GM18951 (cell line): ENCODE data around the gene SLIT3.

ENCODE experiments used
- POLR2A ChIP-seq: IDR thresholded peaks from 4 replicates; pipeline ENCODE4 v1.6.1; 2011; ENCODE audit warnings: mild to moderate bottlenecking; ENCODE audit not compliant: insufficient read length, insufficient read depth; ENCODE audit errors: extremely low read depth
- in situ Hi-C: fragments of 300-500 bp; cut with MboI; formaldehyde crosslinking; loops from one replicate; pipeline ENCODE4 v1.12.0; 2022; ENCODE audit warnings: low sequenced_read_pairs, mixed read lengths, inconsistent platforms; ENCODE audit not compliant: unreplicated experiment

Gene SLIT3

DNA sequence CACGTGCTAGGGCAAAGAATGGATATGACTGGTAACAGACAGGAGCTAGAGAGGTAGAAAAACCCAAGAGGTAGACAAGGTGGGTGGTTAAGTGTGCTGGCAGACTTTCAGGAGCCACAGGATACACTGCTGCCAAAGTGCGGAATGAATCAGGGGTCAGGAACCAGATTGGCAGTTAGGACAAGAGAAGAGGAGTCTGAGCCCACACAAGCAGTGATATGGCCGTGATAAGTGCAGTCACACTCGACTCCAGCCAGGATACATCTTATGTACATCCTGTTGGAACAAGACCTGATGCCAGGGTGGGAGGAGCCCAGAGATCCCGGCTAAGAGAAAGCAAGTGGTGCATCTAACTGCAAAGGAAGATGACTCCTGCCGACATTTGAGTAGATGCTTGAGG is 10.0 kb downstream of the SLIT3 start:
- no peak for TF ChIP-seq POLR2A
- in situ Hi-C loops: no loop called here

GRCh38 chr5:169289520-169289919 is 11.4 kb downstream of the SLIT3 start:
- in situ Hi-C loops: no loop called here

DNA sequence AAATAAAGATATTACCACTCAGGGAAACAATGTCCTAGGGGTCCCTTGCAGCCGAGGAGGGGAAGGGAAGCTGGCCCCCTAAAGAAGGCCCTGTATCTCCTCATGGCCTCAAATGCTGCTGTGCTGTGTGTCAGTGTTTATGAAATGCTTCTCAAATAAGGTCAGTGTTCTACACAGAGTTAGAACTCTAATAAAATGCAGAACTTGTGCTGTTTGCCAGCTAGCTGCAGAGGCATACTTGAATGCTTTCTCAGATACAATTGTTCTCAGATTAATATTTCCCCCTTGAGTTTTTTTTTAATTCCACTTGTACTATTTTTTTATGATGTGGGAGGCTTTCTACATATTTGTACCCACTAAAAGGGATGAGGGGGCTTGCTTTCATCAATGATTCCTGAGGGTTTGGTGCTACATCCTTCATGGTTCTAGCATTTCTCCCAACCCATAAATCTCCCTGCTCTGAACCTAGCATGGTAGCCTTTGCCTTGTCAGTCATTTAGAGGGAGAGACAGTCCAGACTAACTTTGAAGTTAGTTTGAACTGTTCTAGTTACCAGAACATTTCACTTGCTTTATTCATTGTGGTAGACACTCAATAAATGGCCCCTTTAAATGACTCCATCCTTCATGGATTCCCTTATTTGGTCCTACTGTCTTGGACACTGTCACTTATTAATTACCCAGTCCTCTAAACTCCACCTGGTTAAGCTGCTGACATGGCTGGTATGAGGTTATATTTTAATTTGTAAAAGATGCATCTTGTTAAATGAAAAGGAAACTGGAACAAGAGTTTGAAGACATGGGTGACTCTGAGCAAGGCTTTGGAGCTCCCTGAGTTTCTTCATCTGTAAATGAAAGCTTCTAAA is 12.6 kb downstream of the SLIT3 start:
- in situ Hi-C loops: no loop called here
- TF ChIP-seq POLR2A: no peak

More at GRCh38 chr5:169289520-169289919, 11.4 kb downstream of the SLIT3 start:
- TF ChIP-seq POLR2A: no peak

GRCh38 chr5:169287529-169287928 is 13.4 kb downstream of the SLIT3 start:
- in situ Hi-C loops: no loop called here
- TF ChIP-seq POLR2A: no peak

DNA sequence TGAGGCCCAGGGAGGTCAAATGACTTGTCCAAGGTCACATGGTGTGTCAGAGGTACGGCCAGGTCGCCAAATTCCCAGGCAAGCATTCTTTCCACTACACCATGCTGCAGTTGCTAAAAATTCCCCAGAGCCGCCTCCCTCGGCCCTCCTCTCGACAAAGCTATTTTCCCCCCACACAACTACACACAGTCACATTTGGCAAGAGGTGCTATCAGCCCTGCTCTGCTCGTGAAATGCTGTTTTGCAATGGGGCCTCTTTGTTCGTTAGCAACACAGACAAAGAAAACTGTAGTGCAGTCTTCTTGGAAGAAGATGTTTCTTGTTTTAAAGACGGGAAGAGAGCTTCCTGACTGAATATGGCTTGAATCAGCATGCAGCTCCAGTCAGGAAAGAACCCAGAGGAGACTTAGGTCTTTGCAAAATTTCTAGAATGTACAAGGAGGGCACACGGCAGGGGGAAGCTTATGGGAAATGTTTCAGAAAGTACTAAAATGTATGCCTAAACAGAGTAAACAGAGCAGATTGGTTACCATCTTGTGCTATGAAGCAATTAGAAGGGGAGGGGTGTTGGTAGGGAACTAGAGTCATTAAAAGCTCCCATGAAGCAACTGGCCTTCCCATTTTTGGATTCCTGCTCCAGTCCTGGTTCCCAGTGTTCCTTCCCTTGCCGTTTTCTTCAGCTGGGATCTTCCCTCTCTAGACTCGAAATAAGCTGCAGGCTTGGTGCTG is 14.2 kb downstream of the SLIT3 start:
- in situ Hi-C loops: no loop called here
- TF ChIP-seq POLR2A: no peak

DNA sequence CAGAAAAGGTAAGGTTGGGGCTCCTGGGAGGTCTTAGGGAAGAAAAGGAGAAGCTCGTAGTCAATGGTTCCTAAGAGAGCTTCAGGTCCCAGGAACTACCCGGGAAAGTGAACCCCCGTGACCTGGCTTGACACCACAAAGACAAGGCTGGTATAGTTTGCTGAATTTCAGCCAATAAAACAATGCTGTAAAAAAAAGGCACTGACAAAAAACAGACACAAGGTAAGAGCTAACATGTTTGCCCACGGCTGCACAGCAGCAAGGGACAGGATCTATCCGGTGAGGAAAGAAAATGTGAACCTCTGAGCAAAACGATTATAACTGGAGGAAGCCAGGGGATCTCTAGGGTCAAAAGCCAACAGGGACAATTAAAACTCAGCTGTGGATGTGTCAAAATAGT is 17.1 kb downstream of the SLIT3 start:
- no peak for TF ChIP-seq POLR2A
- in situ Hi-C loops: no loop called here

DNA sequence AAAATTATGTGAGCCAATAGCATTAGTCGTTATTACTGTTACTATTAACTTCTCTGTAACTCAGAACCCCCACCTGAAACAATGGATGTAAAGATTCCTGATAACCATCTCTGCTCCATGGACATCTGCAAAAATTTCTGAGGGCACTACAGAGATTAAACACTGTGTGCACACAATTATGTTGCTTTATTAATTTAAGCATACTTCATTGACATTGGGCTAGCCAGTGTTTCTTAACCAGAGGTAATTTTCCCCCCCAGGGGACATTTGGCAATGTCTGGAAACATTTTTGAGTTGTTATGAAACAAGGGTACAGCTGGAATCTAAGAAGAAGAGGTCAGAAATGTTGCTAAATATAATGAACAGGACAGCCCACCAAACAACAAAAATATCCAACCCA is 19.3 kb downstream of the SLIT3 start:
- TF ChIP-seq POLR2A: no peak
- in situ Hi-C loops: no loop called here

- no peak for TF ChIP-seq POLR2A
- in situ Hi-C loops: no loop called here
Measured at GRCh38 chr5:169280696-169281095, 20.2 kb downstream of the SLIT3 start.

DNA sequence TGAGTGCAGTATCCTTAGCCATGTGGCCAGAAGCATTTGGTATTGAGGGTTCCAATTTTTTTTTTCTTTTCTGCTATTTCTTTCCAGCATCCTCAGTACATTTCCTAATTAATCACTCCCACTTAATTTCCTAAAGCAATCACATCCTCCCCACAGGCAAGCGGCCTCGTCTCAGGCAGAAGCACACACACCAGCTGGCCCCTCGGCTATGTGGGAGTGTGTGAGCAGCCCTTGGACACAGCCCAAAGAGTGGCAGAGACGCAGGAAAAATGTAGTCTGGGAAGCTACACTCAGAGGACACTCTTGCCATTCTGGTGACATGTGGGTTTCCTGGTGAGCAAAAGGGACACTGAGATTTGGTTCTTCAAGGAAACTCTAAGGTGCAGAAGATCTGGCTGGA is 20.7 kb downstream of the SLIT3 start:
- TF ChIP-seq POLR2A: no peak
- in situ Hi-C loops: no loop called here

DNA sequence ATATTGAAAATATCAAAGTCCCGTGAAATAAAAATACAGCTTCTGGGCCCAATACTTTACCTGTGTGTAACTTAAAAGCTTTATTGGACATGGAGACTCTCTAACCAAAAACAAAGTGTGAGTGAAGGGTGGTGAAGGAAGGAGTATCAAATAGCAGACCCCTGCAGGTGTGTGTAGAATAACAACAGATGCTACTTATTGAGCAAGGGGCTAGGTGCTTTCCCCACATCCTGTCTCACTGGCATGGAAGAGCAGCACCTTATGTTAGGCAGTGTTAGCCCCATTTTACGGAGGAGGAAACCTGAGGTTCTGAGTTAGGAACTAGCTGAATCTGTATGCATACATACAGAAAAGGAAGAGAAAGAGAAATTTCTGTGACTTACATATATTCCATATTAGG is 21.8 kb downstream of the SLIT3 start:
- TF ChIP-seq POLR2A: no peak
- in situ Hi-C loops: no loop called here

DNA sequence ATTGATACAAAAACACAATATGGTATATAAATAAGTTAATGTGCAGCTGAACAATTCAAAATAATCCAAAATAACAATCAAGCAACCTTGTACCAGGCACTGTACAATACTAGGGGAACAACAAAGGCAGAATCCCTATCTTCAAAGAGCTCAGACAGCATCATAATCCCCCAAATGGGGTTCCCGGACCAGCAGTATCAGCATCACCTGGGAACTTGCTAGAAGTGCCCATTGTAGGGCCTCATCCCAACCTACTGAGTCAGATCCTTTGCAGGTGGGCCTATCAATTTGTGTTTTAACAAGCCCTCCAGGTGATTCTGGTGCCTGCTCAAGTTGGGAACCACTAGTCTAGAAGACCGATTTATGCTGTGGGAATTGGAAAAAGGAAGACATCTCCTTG is 27.1 kb downstream of the SLIT3 start:
- no peak for TF ChIP-seq POLR2A
- in situ Hi-C loops: no loop called here

- TF ChIP-seq POLR2A: no peak
- in situ Hi-C loops: no loop called here
Measured at GRCh38 chr5:169273451-169273850, 27.5 kb downstream of the SLIT3 start.

DNA sequence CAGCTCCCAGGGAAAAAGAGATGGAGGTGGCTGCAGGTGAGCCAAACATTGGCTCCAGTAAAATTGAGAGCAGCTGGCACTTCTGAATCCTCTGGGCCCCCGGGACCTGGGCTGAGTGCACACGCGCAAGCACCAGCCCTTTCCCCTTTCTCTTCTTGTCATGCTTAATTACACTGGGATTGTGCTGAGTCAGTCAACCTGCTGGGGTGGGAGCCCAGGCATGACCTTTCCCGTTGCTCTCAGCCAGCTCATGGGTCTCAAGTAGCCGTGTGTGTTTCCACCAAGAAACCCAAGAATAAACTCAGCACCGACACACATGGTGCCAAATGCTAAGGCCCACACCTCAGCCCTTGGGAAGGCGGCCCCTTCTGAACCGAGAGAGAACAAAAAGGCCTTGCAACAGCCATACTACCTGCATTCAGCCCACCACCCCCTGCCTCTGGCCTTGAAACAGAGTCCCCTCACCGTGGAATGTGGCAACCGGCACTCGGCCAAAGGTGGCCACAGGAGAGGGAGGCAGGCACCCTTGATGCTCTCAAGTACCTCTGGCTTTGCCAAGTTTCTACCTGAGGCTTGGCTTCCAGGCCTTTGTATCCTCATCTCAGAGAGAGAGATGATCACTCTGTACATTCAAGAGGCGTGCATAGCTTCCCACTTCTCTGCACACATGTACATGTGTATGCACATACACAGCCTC is 28.1 kb downstream of the SLIT3 start:
- in situ Hi-C loops: no loop called here

More for the DNA sequence above, 28.1 kb downstream of the SLIT3 start:
- TF ChIP-seq POLR2A: no peak
